GM23248 (cell line): Measurements from ENCODE around the gene HES2.

ENCODE experiments used
- EZH2 ChIP-seq: fragments of 200-600 bp; sonication (generic); IDR thresholded peaks from 2 replicates; pipeline ENCODE4 v1.6.1; 2018; ENCODE audit warnings: antibody characterized with exemption, mild to moderate bottlenecking; ENCODE audit not compliant: insufficient read depth, poor library complexity, severe bottlenecking
- EZH2phosphoT487 ChIP-seq: fragments of 200-600 bp; sonication (generic); IDR thresholded peaks from 2 replicates; pipeline ENCODE4 v1.6.1; 2018; ENCODE audit warnings: antibody characterized with exemption, moderate library complexity, mild to moderate bottlenecking, low read depth; ENCODE audit not compliant: insufficient read depth

- no peak for TF ChIP-seq EZH2
- no peak for TF ChIP-seq EZH2phosphoT487
These were observed 20.4 kb downstream of the HES2 start for GRCh38 chr1:6399294-6399693.
